GM18870 (cell line): ENCODE measurements around the gene LPAR6.
A peak's percentile ranks its signal among the peaks of the same experiment; 100 is the strongest.

Experiments used
- ATAC-seq: cut with Tn5 transposase; IDR thresholded peaks from one replicate; pipeline ENCODE4 v1.9.1; 2021; ENCODE audit warnings: moderate library complexity; ENCODE audit not compliant: unreplicated experiment

LPAR6 gene

GRCh38 chr13:48415516-48415915 lies 2.6 kb upstream of the LPAR6 start:
- no peak for ATAC-seq

GRCh38 chr13:48414501-48414900 lies 1.6 kb upstream of the LPAR6 start:
- ATAC-seq: no peak

- ATAC-seq: no peak
Observed at GRCh38 chr13:48411841-48412531, 927 bp downstream of the LPAR6 start.

- ATAC-seq: no peak
Observed at GRCh38 chr13:48411147-48411794, 1.6 kb downstream of the LPAR6 start.

- ATAC-seq: no peak
Observed at GRCh38 chr13:48410199-48410598, 2.7 kb downstream of the LPAR6 start.

- no peak for ATAC-seq
Observed at GRCh38 chr13:48405875-48406274, 7.0 kb downstream of the LPAR6 start.

GRCh38 chr13:48404952-48405351 lies 8.0 kb downstream of the LPAR6 start:
- ATAC-seq: no peak

- no peak for ATAC-seq
Observed at GRCh38 chr13:48403913-48404312, 9.0 kb downstream of the LPAR6 start.

- peak; percentile 51 for ATAC-seq
Observed at GRCh38 chr13:48403151-48403631, 9.7 kb downstream of the LPAR6 start.

- no peak for ATAC-seq
Observed at GRCh38 chr13:48402325-48402932, 10.5 kb downstream of the LPAR6 start.

- no peak for ATAC-seq
Observed at GRCh38 chr13:48401480-48401879, 11.4 kb downstream of the LPAR6 start.

GRCh38 chr13:48400850-48401291 lies 12.0 kb downstream of the LPAR6 start:
- peak; percentile 54 for ATAC-seq

- ATAC-seq: no peak
Observed at GRCh38 chr13:48400090-48400694, 12.7 kb downstream of the LPAR6 start.

GRCh38 chr13:48398450-48399095 lies 14.3 kb downstream of the LPAR6 start:
- no peak for ATAC-seq

GRCh38 chr13:48397744-48398143 lies 15.2 kb downstream of the LPAR6 start:
- no peak for ATAC-seq

GRCh38 chr13:48393698-48394085 lies 19.2 kb downstream of the LPAR6 start:
- no peak for ATAC-seq

- ATAC-seq: no peak
Observed at GRCh38 chr13:48393030-48393697, 19.7 kb downstream of the LPAR6 start.

GRCh38 chr13:48391257-48391656 lies 21.7 kb downstream of the LPAR6 start:
- ATAC-seq: no peak

GRCh38 chr13:48386816-48387215 lies 26.1 kb downstream of the LPAR6 start:
- no peak for ATAC-seq

- ATAC-seq: no peak
Observed at GRCh38 chr13:48383384-48383783, 29.5 kb downstream of the LPAR6 start.

- no peak for ATAC-seq
Observed at GRCh38 chr13:48380581-48380980, 32.3 kb downstream of the LPAR6 start.
